ENCODE results near the gene SLC25A24.
"Not testable (repeated sequence)": the region's sequence is repeated elsewhere in the genome, so short reads cannot be mapped to it uniquely, and the experiment has no call there.

DNA sequence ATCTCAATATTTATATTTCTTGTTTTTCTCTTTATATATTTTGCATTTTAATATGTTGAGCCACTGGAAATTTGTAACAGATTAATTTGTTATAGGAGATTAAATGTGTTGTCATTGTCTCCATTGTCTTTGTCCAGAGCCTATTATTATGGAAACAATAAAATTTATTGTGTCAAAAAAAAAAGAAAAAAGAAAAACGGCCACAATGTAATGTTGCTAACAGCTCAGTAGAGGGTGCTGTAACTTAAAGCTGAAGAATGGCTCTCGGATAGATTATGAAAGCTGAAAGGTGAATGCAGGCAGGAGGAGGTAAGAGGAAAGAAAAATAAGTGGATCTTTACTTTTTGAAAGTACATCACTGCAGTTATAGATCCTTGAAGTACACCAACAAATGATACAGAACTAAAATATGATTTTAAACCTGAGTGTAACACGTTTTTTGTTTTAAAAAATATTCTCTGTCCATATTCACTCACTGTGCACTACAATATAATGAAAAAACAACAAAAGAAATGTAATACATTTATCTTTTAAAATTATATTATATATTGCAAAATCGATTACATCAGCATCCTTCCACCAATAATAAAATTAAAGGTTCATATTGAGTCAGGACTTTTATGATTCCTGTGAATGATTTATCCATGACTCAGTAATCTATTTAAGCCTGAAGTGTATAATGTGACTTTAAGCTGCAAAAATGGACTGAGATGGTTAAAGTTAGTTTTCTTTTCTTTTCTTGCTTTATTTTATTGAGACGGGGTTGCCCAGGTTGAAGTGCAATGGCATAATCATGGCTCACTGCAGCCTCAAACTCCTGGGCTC lies 14.7 kb upstream of the SLC25A24 start:
- TF ChIP-seq, protein P1, sequence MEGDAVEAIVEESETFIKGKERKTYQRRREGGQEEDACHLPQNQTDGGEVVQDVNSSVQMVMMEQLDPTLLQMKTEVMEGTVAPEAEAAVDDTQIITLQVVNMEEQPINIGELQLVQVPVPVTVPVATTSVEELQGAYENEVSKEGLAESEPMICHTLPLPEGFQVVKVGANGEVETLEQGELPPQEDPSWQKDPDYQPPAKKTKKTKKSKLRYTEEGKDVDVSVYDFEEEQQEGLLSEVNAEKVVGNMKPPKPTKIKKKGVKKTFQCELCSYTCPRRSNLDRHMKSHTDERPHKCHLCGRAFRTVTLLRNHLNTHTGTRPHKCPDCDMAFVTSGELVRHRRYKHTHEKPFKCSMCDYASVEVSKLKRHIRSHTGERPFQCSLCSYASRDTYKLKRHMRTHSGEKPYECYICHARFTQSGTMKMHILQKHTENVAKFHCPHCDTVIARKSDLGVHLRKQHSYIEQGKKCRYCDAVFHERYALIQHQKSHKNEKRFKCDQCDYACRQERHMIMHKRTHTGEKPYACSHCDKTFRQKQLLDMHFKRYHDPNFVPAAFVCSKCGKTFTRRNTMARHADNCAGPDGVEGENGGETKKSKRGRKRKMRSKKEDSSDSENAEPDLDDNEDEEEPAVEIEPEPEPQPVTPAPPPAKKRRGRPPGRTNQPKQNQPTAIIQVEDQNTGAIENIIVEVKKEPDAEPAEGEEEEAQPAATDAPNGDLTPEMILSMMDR (IDR thresholded peaks at IDR 0.05) = peak in 2 of 4 experiments; percentile 29 to 36
- not testable (repeated sequence) for TF ChIP-seq POLR2A (IDR thresholded peaks at IDR 0.05)

Data from uterus (tissue), 2 donors.